Measurements from ENCODE around the gene INPP4B.

Gene INPP4B

DNA sequence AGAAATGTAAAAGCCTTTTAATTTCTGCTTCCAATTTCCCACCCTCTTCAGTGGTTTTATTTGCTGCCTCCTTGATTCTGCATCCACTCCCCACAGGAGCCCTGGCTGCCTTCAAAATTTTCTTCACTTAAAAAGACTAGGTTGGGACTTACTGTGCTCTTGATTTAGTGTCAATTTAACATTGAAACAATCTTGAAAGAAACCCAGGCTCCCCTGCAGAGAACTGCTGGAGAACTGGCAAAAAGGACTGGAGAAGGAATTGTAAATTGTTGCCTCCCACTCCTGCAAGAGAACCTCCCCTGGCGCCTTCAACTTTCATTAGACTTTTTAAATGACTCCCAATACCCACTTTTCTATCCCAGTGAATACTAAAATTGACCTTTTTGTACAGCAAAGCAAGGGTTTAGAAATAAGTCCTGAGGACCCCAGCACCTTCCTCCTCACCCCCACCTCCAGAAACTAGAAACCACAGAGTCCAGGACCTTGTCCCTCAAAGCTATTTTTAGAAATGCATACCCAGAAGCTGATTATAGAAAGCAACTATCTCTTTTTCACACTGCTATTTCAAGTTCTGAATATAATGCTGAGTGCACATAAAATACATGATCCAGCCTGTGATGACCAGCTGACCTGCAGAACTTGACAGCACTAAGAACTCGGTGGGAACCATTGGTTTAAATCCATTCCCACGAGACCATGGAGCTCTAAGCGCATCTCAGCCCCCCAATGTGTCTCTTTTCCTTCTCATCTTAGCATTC lies 155.5 kb downstream of the INPP4B start:
- TF ChIP-seq CTCF (IDR thresholded peaks at IDR 0.05; ENCODE audit: borderline replicate concordance, insufficient read depth, low read depth, low read length) = no peak
- no peak overlapping the region for H3K4me3 ChIP-seq (ENCODE audit: low read depth, low read length)

GRCh38 chr4:142687547-142688275 lies 158.4 kb downstream of the INPP4B start:
- no peak overlapping the region for H3K4me3 ChIP-seq (ENCODE audit: low read depth, low read length)
- TF ChIP-seq CTCF (IDR thresholded peaks at IDR 0.05; ENCODE audit: borderline replicate concordance, insufficient read depth, low read depth, low read length) = no peak

GRCh38 chr4:142686081-142686480 lies 160.0 kb downstream of the INPP4B start:
- no peak for TF ChIP-seq CTCF (IDR thresholded peaks at IDR 0.05; ENCODE audit: borderline replicate concordance, insufficient read depth, low read depth, low read length)
- no peak overlapping the region for H3K4me3 ChIP-seq (ENCODE audit: low read depth, low read length)

DNA sequence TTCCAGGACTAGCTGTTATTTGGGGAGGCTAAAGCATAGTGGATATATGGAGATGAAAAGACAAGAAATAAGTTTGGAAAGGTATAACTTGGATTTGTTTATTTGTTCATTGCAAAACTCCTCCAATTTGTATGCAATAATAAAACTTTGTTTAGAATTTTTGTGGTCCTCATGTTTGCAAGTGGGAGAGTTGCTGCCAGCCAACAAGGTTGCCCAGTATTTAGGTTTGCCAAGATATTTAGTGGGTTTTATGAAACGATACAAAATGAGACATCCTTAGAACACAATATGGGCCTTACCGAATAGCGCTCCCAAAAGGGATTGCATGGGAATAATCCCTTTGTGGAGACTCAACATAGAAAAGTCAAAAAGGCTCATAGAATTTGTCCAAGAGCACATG lies 162.1 kb downstream of the INPP4B start:
- TF ChIP-seq CTCF (IDR thresholded peaks at IDR 0.05; ENCODE audit: borderline replicate concordance, insufficient read depth, low read depth, low read length) = no peak
- no peak overlapping the region for H3K4me3 ChIP-seq (ENCODE audit: low read depth, low read length)

- no peak for TF ChIP-seq CTCF (IDR thresholded peaks at IDR 0.05; ENCODE audit: borderline replicate concordance, insufficient read depth, low read depth, low read length)
- H3K4me3 ChIP-seq (ENCODE audit: low read depth, low read length) = no peak overlapping the region
These were observed 162.6 kb downstream of the INPP4B start for GRCh38 chr4:142683503-142683902.

DNA sequence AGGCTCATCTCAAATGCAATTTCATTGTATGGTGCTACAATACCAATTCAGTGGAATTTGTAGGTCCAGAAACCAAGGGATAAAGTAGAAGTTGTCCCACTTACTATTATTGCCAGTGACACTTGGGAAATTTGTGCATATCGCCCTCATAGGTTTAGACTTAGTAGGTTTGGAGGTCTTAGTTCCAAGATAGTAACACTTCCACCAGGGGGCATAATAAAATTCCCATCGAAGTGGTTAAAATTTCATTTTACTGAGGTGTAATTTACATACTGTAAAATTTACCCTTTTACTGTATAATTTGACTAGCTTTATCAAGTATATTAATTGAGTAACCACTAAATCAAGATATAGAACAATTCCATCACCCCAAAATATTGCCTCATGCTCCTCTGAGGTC lies 174.6 kb downstream of the INPP4B start:
- TF ChIP-seq CTCF (IDR thresholded peaks at IDR 0.05; ENCODE audit: borderline replicate concordance, insufficient read depth, low read depth, low read length) = no peak
- H3K4me3 ChIP-seq (ENCODE audit: low read depth, low read length) = no peak overlapping the region

- no peak for TF ChIP-seq CTCF (IDR thresholded peaks at IDR 0.05; ENCODE audit: borderline replicate concordance, insufficient read depth, low read depth, low read length)
- no peak overlapping the region for H3K4me3 ChIP-seq (ENCODE audit: low read depth, low read length)
These were observed 182.3 kb downstream of the INPP4B start for GRCh38 chr4:142663828-142664227.

Measured in GM12875 (cell line).